ENCODE results near the gene ENDOV.

Gene ENDOV

GRCh38 chr17:80449194-80449929 is 34.4 kb downstream of the ENDOV start:
- no peak overlapping the region for H3K4me3 Mint-ChIP-seq
- H3K36me3 Mint-ChIP-seq: no peaks in the 10 kb centered on the region
- DNase-seq: no peak
- H3K27me3 Mint-ChIP-seq: peaks cover 15% of the 10 kb centered on the region
- CTCF ChIA-PET: no interaction called here
- H3K4me1 Mint-ChIP-seq: peaks cover 13% of the 10 kb centered on the region
- no peak overlapping the region for H3K27ac Mint-ChIP-seq
- no peaks in the 10 kb centered on the region for H3K9me3 Mint-ChIP-seq

- H3K4me1 Mint-ChIP-seq: peaks cover 14% of the 10 kb centered on the region
- no peak overlapping the region for H3K27ac Mint-ChIP-seq
- H3K4me3 Mint-ChIP-seq: no peak overlapping the region
- peaks cover 17% of the 10 kb centered on the region for H3K27me3 Mint-ChIP-seq
- no peaks in the 10 kb centered on the region for H3K36me3 Mint-ChIP-seq
- no peak for DNase-seq
- CTCF ChIA-PET: no interaction called here
- H3K9me3 Mint-ChIP-seq: no peaks in the 10 kb centered on the region
These were observed 35.1 kb downstream of the ENDOV start for GRCh38 chr17:80449930-80450576.

- no peak overlapping the region for H3K27ac Mint-ChIP-seq
- no peak overlapping the region for H3K4me3 Mint-ChIP-seq
- H3K9me3 Mint-ChIP-seq: no peaks in the 10 kb centered on the region
- CTCF ChIA-PET: no interaction called here
- peaks cover 25% of the 10 kb centered on the region for H3K27me3 Mint-ChIP-seq
- peaks cover 24% of the 10 kb centered on the region for H3K4me1 Mint-ChIP-seq
- no peak for DNase-seq
- H3K36me3 Mint-ChIP-seq: no peaks in the 10 kb centered on the region
These were observed 36.3 kb downstream of the ENDOV start for GRCh38 chr17:80451104-80451775.

- H3K9me3 Mint-ChIP-seq: no peaks in the 10 kb centered on the region
- CTCF ChIA-PET: no interaction called here
- peaks cover 36% of the 10 kb centered on the region for H3K27me3 Mint-ChIP-seq
- H3K4me1 Mint-ChIP-seq: peaks cover 34% of the 10 kb centered on the region
- no peak for DNase-seq
- no peaks in the 10 kb centered on the region for H3K36me3 Mint-ChIP-seq
- no peak overlapping the region for H3K4me3 Mint-ChIP-seq
- H3K27ac Mint-ChIP-seq: no peak overlapping the region
These were observed 37.4 kb downstream of the ENDOV start for GRCh38 chr17:80452173-80452915.

GRCh38 chr17:80453126-80453997 is 38.4 kb downstream of the ENDOV start:
- Mint-ChIP-seq H3K4me3 (peak overlapping the region; percentile 93), H3K27me3 (peaks cover 38% of the 10 kb centered on the region), H3K4me1 (peaks cover 42% of the 10 kb centered on the region), H3K36me3 (no peaks in the 10 kb centered on the region), H3K27ac (peak overlapping the region; percentile 96), H3K9me3 (no peaks in the 10 kb centered on the region)
- DNase-seq: no peak
- CTCF ChIA-PET: interaction anchor here (0.6 kb wide), 1 partner anchor 53 kb away, joined by 3 read pairs; no protein-coding TSS in a partner anchor

- H3K9me3 Mint-ChIP-seq: no peaks in the 10 kb centered on the region
- no peaks in the 10 kb centered on the region for H3K36me3 Mint-ChIP-seq
- CTCF ChIA-PET: interaction anchor here (1.2 kb wide), 1 partner anchor 122 kb away, joined by 5 read pairs; no protein-coding TSS in a partner anchor
- H3K27me3 Mint-ChIP-seq: peaks cover 43% of the 10 kb centered on the region
- peaks cover 44% of the 10 kb centered on the region for H3K4me1 Mint-ChIP-seq
- H3K4me3 Mint-ChIP-seq: peak overlapping the region; percentile 93
- H3K27ac Mint-ChIP-seq: peak overlapping the region; percentile 96
- DNase-seq: no peak
These were observed 39.1 kb downstream of the ENDOV start for GRCh38 chr17:80453998-80454556.

- Mint-ChIP-seq H3K4me1 (peaks cover 44% of the 10 kb centered on the region), H3K27ac (peak overlapping the region; percentile 92), H3K4me3 (peak overlapping the region; percentile 93), H3K9me3 (no peaks in the 10 kb centered on the region), H3K36me3 (no peaks in the 10 kb centered on the region), H3K27me3 (peaks cover 50% of the 10 kb centered on the region)
- CTCF ChIA-PET: interaction anchor here (0.7 to 1.2 kb wide), 3 partner anchors 16 to 124 kb away, joined by 3 to 5 read pairs (median 3); no protein-coding TSS in a partner anchor
- DNase-seq: peak; percentile 97
These were observed 39.8 kb downstream of the ENDOV start for GRCh38 chr17:80454557-80455335.

GRCh38 chr17:80455336-80455710 is 40.4 kb downstream of the ENDOV start:
- Mint-ChIP-seq H3K4me3 (peak overlapping the region; percentile 93), H3K36me3 (no peaks in the 10 kb centered on the region), H3K9me3 (no peaks in the 10 kb centered on the region), H3K27me3 (peaks cover 56% of the 10 kb centered on the region), H3K27ac (peak overlapping the region; percentile 92), H3K4me1 (peaks cover 44% of the 10 kb centered on the region)
- no peak for DNase-seq
- CTCF ChIA-PET: interaction anchor here (0.7 to 1.2 kb wide), 3 partner anchors 16 to 123 kb away, joined by 3 to 5 read pairs (median 3); no protein-coding TSS in a partner anchor

GRCh38 chr17:80455784-80456183 is 40.8 kb downstream of the ENDOV start:
- Mint-ChIP-seq H3K9me3 (no peaks in the 10 kb centered on the region), H3K27me3 (peaks cover 60% of the 10 kb centered on the region), H3K27ac (no peak overlapping the region), H3K36me3 (no peaks in the 10 kb centered on the region), H3K4me1 (peaks cover 44% of the 10 kb centered on the region), H3K4me3 (peak overlapping the region; percentile 93)
- CTCF ChIA-PET: interaction anchor here (0.6 kb wide), 1 partner anchor 11 kb away, joined by 3 read pairs; no protein-coding TSS in a partner anchor
- no peak for DNase-seq

GRCh38 chr17:80456465-80457235 is 41.7 kb downstream of the ENDOV start:
- DNase-seq: no peak
- Mint-ChIP-seq H3K9me3 (no peaks in the 10 kb centered on the region), H3K27me3 (peaks cover 64% of the 10 kb centered on the region), H3K36me3 (no peaks in the 10 kb centered on the region), H3K27ac (peak overlapping the region; percentile 37), H3K4me3 (peak overlapping the region; percentile 23), H3K4me1 (peaks cover 44% of the 10 kb centered on the region)
- CTCF ChIA-PET: interaction anchor here (0.6 kb wide), 1 partner anchor 10 kb away, joined by 3 read pairs; no protein-coding TSS in a partner anchor

GRCh38 chr17:80457236-80457856 is 42.4 kb downstream of the ENDOV start:
- CTCF ChIA-PET: interaction anchor here (1.3 kb wide), 1 partner anchor 30 kb away, joined by 3 read pairs; no protein-coding TSS in a partner anchor
- peak overlapping the region; percentile 2 for H3K4me3 Mint-ChIP-seq
- DNase-seq: peak; percentile 50
- H3K27me3 Mint-ChIP-seq: peaks cover 70% of the 10 kb centered on the region
- peak overlapping the region; percentile 61 for H3K27ac Mint-ChIP-seq
- H3K36me3 Mint-ChIP-seq: no peaks in the 10 kb centered on the region
- H3K9me3 Mint-ChIP-seq: no peaks in the 10 kb centered on the region
- H3K4me1 Mint-ChIP-seq: peaks cover 44% of the 10 kb centered on the region

All from activated naive CD4-positive, alpha-beta T cell treated with anti-CD3 and anti-CD28 coated beads, Interleukin-2, amount 10 ng/mL, durations not matched to agents 7 days and 5 days (primary cell).